HT-29 (cell line): Measurements from ENCODE around the gene CYTH1. TPM values are rescaled to one million over a fixed set of nuclear protein-coding genes. Genes with fewer than 3 reads are reported as not detected.

Experiments
- DNase-seq: peaks from one replicate; pipeline ENCODE4 v3.0.0-alpha.2; 2015; ENCODE audit warnings: low spot score
- total RNA-seq: library from RNA; depleted of rRNA; stranded (reverse); fragments of >200 nt; shearing (Covaris generic); gene quantifications from 2 replicates; pipeline ENCODE4 v1.2.3, GENCODE V29; 2014

CYTH1 gene
- total RNA-seq, 1 experiment from 2014 or later, result 14.1 TPM

GRCh38 chr17:78693346-78694083 is 88.6 kb downstream of the CYTH1 start:
- DNase-seq, result no peak

- no peak for DNase-seq
These were observed 89.5 kb downstream of the CYTH1 start for GRCh38 chr17:78692460-78693010.

GRCh38 chr17:78689029-78689428 is 93.0 kb downstream of the CYTH1 start:
- peak; percentile 21 for DNase-seq

- DNase-seq, result no peak
These were observed 94.1 kb downstream of the CYTH1 start for GRCh38 chr17:78687944-78688343.

- no peak for DNase-seq
These were observed 94.9 kb downstream of the CYTH1 start for GRCh38 chr17:78687125-78687524.

GRCh38 chr17:78684026-78684425 is 98.0 kb downstream of the CYTH1 start:
- no peak for DNase-seq

- no peak for DNase-seq
These were observed 98.6 kb downstream of the CYTH1 start for GRCh38 chr17:78683408-78683961.

- DNase-seq, result no peak
These were observed 99.7 kb downstream of the CYTH1 start for GRCh38 chr17:78682363-78682762.

GRCh38 chr17:78680436-78680835 is 101.6 kb downstream of the CYTH1 start:
- no peak for DNase-seq

GRCh38 chr17:78679495-78680395 is 102.3 kb downstream of the CYTH1 start:
- no peak for DNase-seq

- no peak for DNase-seq
These were observed 103.4 kb downstream of the CYTH1 start for GRCh38 chr17:78678711-78679110.

GRCh38 chr17:78678222-78678557 is 103.9 kb downstream of the CYTH1 start:
- DNase-seq, result no peak

- DNase-seq, result no peak
These were observed 104.5 kb downstream of the CYTH1 start for GRCh38 chr17:78677303-78678221.

- no peak for DNase-seq
These were observed 105.4 kb downstream of the CYTH1 start for GRCh38 chr17:78676412-78677302.

- no peak for DNase-seq
These were observed 106.2 kb downstream of the CYTH1 start for GRCh38 chr17:78675836-78676235.

- DNase-seq, result no peak
These were observed 106.8 kb downstream of the CYTH1 start for GRCh38 chr17:78675316-78675616.

- peak; percentile 62 for DNase-seq
These were observed 107.3 kb downstream of the CYTH1 start for GRCh38 chr17:78674595-78675315.

- no peak for DNase-seq
These were observed 107.9 kb downstream of the CYTH1 start for GRCh38 chr17:78674156-78674555.

GRCh38 chr17:78673395-78673794 is 108.7 kb downstream of the CYTH1 start:
- DNase-seq, result no peak
